ENCODE results near the gene PDE11A.

PDE11A gene

DNA sequence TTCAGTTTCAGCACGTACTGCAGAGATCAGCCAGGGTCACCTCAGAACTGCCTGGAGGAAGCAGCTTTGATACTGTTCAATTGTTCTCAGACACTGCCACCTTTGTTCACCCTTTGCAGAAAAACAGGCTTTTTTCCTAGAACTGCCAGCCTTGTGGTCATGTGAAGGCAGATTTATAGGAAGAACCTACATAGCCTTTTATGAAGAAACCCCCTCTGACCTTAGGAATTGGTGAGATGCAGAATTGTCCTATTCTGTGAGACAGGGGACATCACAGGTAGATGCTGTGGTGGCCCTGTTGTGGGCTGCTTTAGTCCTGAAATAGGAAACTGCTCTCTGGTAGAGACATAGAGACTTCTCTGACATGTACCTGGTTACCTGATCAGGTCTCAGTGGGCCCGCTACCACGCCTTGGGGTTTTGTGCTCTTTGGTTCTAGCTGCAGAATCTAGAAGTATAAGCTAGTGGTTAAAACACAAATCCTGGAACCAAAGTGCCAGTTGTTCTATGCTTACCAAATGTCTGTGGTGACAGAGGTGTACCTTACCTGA, 473.4 kb downstream of the PDE11A start:
- no peak for ATAC-seq
- TF ChIP-seq BACH2 (CRISPR knock-in tag; IDR thresholded peaks at IDR 0.05; ENCODE audit: borderline replicate concordance) (no peak), TCF4 (CRISPR knock-in tag; IDR thresholded peaks at IDR 0.05; ENCODE audit: borderline replicate concordance) (no peak), SNAI2 (CRISPR knock-in tag; IDR thresholded peaks at IDR 0.05) (no peak)
- TF ChIP-seq, protein P1, sequence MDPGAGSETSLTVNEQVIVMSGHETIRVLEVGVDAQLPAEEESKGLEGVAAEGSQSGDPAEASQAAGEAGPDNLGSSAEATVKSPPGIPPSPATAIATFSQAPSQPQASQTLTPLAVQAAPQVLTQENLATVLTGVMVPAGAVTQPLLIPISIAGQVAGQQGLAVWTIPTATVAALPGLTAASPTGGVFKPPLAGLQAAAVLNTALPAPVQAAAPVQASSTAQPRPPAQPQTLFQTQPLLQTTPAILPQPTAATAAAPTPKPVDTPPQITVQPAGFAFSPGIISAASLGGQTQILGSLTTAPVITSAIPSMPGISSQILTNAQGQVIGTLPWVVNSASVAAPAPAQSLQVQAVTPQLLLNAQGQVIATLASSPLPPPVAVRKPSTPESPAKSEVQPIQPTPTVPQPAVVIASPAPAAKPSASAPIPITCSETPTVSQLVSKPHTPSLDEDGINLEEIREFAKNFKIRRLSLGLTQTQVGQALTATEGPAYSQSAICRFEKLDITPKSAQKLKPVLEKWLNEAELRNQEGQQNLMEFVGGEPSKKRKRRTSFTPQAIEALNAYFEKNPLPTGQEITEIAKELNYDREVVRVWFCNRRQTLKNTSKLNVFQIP (CRISPR knock-in tag; IDR thresholded peaks at IDR 0.05; ENCODE audit: borderline replicate concordance, low read depth) = no peak

DNA sequence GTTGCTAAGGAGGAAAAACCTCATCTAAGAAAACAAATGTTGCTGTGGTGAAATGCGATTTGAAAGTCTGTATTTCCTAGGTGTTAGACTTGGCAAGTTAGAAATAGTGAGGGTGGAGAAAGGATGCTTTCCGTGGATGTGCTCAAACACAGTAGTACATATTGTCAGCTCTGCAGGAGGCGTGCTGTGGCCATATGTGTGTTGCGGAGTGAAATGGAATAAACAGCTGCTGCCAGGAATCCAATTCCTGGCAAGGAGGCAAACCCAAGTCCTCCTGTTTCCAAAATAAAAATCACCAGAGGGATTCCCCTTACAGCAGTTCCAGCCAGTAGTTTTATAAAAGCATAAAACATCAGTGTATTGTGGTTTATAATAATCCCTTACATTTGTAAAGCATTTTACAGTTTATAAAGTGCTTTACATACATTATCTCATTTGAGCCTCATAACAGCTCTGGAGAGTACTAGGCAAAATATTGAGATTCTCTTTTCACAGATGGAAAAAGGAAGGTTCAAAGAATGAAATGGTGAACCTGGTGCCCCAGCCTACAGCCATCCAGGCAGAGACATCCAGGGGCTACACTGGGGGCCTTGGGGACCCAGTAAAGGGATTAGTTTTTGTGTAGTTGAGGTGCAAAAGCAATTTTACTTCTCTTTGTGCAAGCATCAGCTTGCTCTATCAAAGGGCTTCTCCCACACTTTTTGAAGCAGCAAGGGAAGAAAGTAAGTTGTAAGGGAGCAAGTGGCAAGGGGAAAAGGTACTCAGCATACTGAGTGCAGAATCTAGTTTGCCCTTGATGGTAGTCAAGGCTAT, 474.0 kb downstream of the PDE11A start:
- TF ChIP-seq ZNF565 (CRISPR knock-in tag; conservative IDR thresholded peaks at IDR 0.05; ENCODE audit: low read depth) (no peak), ARNTL (CRISPR knock-in tag; IDR thresholded peaks at IDR 0.05; ENCODE audit: borderline replicate concordance, low read depth) (no peak), TCF4 (CRISPR knock-in tag; IDR thresholded peaks at IDR 0.05; ENCODE audit: borderline replicate concordance) (no peak), ZFP3 (CRISPR knock-in tag; IDR thresholded peaks at IDR 0.05) (no peak), OSR1 (CRISPR knock-in tag; IDR thresholded peaks at IDR 0.05) (no peak), CSDC2 (CRISPR knock-in tag; IDR thresholded peaks at IDR 0.05) (no peak), PPARA (CRISPR knock-in tag; IDR thresholded peaks at IDR 0.05; ENCODE audit: borderline replicate concordance) (no peak), RARB (CRISPR knock-in tag; IDR thresholded peaks at IDR 0.05) (no peak), ZNF8 (CRISPR knock-in tag; IDR thresholded peaks at IDR 0.05) (no peak), ZC3H10 (CRISPR knock-in tag; IDR thresholded peaks at IDR 0.05) (no peak), BACH2 (CRISPR knock-in tag; IDR thresholded peaks at IDR 0.05; ENCODE audit: borderline replicate concordance) (no peak), ZNF70 (CRISPR knock-in tag; IDR thresholded peaks at IDR 0.05) (no peak), ISL1 (CRISPR knock-in tag; IDR thresholded peaks at IDR 0.05) (no peak), CSRNP3 (CRISPR knock-in tag; IDR thresholded peaks at IDR 0.05) (no peak)
- TF ChIP-seq, protein P1 (CRISPR knock-in tag; IDR thresholded peaks at IDR 0.05; ENCODE audit: borderline replicate concordance, low read depth) = no peak
- ATAC-seq = peak; percentile 49; the same call in 1 of the 3 replicates

GRCh38 chr2:177597759-177598158, 474.8 kb downstream of the PDE11A start:
- ATAC-seq = peak; percentile 44; the same call in 1 of the 3 replicates
- TF ChIP-seq ZC3H10 (CRISPR knock-in tag; IDR thresholded peaks at IDR 0.05) = no peak
- no peak for TF ChIP-seq ZFP30 (CRISPR knock-in tag; IDR thresholded peaks at IDR 0.05)
- TF ChIP-seq CSRNP3 (CRISPR knock-in tag; IDR thresholded peaks at IDR 0.05) = no peak

DNA sequence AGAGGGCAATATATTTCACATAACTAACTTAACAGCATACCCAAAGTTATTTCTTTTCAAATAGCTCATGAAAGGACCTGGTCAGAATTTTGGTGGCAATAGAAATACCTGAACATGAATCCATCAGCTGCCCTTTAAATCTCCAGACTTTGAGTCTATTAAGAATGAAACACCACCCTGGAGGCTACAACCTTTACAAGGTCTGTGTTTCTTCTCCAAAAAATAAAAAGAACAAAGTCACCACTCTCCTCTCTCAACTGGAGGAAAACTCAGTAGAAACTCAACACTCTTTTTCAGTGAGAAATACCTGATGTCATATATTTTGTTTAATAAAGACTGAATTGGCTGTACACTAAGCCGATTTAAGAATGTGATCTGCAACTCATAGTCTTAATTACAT, 475.7 kb downstream of the PDE11A start:
- ATAC-seq = no peak
- TF ChIP-seq SNAI2 (CRISPR knock-in tag; IDR thresholded peaks at IDR 0.05) = no peak
- no peak for TF ChIP-seq CSRNP3 (CRISPR knock-in tag; IDR thresholded peaks at IDR 0.05)
- TF ChIP-seq ZFP30 (CRISPR knock-in tag; IDR thresholded peaks at IDR 0.05) = no peak
- TF ChIP-seq ZNF8 (CRISPR knock-in tag; IDR thresholded peaks at IDR 0.05) = no peak
- TF ChIP-seq, protein P2, sequence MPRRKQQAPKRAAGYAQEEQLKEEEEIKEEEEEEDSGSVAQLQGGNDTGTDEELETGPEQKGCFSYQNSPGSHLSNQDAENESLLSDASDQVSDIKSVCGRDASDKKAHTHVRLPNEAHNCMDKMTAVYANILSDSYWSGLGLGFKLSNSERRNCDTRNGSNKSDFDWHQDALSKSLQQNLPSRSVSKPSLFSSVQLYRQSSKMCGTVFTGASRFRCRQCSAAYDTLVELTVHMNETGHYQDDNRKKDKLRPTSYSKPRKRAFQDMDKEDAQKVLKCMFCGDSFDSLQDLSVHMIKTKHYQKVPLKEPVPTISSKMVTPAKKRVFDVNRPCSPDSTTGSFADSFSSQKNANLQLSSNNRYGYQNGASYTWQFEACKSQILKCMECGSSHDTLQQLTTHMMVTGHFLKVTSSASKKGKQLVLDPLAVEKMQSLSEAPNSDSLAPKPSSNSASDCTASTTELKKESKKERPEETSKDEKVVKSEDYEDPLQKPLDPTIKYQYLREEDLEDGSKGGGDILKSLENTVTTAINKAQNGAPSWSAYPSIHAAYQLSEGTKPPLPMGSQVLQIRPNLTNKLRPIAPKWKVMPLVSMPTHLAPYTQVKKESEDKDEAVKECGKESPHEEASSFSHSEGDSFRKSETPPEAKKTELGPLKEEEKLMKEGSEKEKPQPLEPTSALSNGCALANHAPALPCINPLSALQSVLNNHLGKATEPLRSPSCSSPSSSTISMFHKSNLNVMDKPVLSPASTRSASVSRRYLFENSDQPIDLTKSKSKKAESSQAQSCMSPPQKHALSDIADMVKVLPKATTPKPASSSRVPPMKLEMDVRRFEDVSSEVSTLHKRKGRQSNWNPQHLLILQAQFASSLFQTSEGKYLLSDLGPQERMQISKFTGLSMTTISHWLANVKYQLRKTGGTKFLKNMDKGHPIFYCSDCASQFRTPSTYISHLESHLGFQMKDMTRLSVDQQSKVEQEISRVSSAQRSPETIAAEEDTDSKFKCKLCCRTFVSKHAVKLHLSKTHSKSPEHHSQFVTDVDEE (CRISPR knock-in tag; IDR thresholded peaks at IDR 0.05) = no peak
- TF ChIP-seq ISL1 (CRISPR knock-in tag; IDR thresholded peaks at IDR 0.05) = no peak
- TF ChIP-seq ESRRG (CRISPR knock-in tag; IDR thresholded peaks at IDR 0.05) = no peak
- no peak for TF ChIP-seq ZNF565 (CRISPR knock-in tag; conservative IDR thresholded peaks at IDR 0.05; ENCODE audit: low read depth)
- TF ChIP-seq RARB (CRISPR knock-in tag; IDR thresholded peaks at IDR 0.05) = no peak
- TF ChIP-seq, protein P1 (CRISPR knock-in tag; IDR thresholded peaks at IDR 0.05; ENCODE audit: borderline replicate concordance, low read depth) = no peak
